GM10266 (cell line): Measurements from ENCODE around the gene PDE6A.
A peak's percentile ranks its signal among the peaks of the same experiment; 100 is the strongest.

ENCODE experiments used
- DNase-seq: peaks from one replicate; pipeline ENCODE4 v3.0.0; 2012; ENCODE audit errors: extremely low spot score
- CTCF ChIP-seq: IDR thresholded peaks from 2 replicates; pipeline ENCODE4 v1.5.1; 2012; ENCODE audit warnings: mild to moderate bottlenecking, low read depth; ENCODE audit not compliant: control insufficient read depth, insufficient read depth; ENCODE audit errors: missing control alignments

Gene PDE6A

GRCh38 chr5:149840226-149840825 lies 104.3 kb downstream of the PDE6A start:
- TF ChIP-seq CTCF: no peak
- DNase-seq: no peak

- TF ChIP-seq CTCF: no peak
- no peak for DNase-seq
Measured at GRCh38 chr5:149839761-149840160, 104.8 kb downstream of the PDE6A start.

GRCh38 chr5:149838881-149839739 lies 105.5 kb downstream of the PDE6A start:
- TF ChIP-seq CTCF: no peak
- no peak for DNase-seq

DNA sequence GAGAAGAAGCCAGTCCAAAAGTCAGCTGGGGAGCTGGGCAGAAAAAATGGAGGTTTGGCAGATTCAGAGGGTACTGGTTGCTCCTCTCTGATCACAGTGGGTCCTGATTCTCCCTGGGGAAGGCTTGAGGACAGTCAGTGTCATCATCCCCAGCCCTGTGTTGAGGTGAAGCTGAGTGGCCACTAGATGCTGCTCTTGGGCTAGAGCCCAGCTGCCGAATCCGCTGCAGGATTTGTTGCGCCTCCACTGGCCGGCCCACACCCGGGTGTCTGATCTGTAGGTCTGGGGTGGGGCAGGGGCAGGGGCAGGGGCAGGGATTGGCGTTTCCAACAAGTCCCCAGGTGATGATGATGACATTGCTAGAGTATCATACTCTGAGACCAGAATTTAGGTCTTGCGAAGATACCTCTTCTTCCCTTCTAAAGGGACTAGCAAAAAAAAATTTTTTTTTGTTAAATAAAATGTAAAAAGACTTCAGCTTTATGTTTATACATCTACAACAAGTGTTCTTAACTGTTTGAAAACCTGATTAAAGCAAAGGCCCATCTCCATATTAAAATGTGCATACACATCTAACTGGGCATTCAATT lies 106.8 kb downstream of the PDE6A start:
- peak; percentile 28 for TF ChIP-seq CTCF
- DNase-seq: no peak

GRCh38 chr5:149836451-149837139 lies 108.0 kb downstream of the PDE6A start:
- TF ChIP-seq CTCF: no peak
- no peak for DNase-seq

- TF ChIP-seq CTCF: peak; percentile 59
- peak; percentile 53 for DNase-seq
Measured at GRCh38 chr5:149834246-149834855, 110.2 kb downstream of the PDE6A start.
